Thymus (tissue), 11 donors: ENCODE results near the gene STARD10. TPM values are rescaled to one million over a fixed set of nuclear protein-coding genes. Genes with fewer than 3 reads are reported as not detected.
A peak's percentile ranks its signal among the peaks of the same experiment; 100 is the strongest.

Source experiments
- DNase-seq, 9 donors: peaks; one replicate each; pipeline ENCODE4 v3.0.0-alpha.2; 2013; ENCODE audit warnings: low spot score in 9 of 9, low read depth in 6 of 9, missing footprints in 1 of 9
- H3K27ac ChIP-seq, 2 donors: one replicate each; pipeline ENCODE4 v1.5.1; 2013; ENCODE audit warnings: control low read depth in 1 of 2, low read depth in 1 of 2, low read length in 1 of 2, mild to moderate bottlenecking in 1 of 2, moderate library complexity in 1 of 2
- H3K27me3 ChIP-seq, 2 donors: one replicate each; pipeline ENCODE4 v1.5.1; 2013; ENCODE audit warnings: low read length in 1 of 2; ENCODE audit not compliant: control insufficient read depth in 2 of 2, insufficient read depth in 1 of 2
- H3K36me3 ChIP-seq, 2 donors: one replicate each; pipeline ENCODE4 v1.5.1; 2013; ENCODE audit warnings: low read length in 1 of 2, mild to moderate bottlenecking in 1 of 2, moderate library complexity in 1 of 2; ENCODE audit not compliant: control insufficient read depth in 2 of 2, insufficient read depth in 2 of 2
- H3K4me1 ChIP-seq, 2 donors: one replicate each; pipeline ENCODE4 v1.5.1; 2013; ENCODE audit warnings: low read length in 2 of 2; ENCODE audit not compliant: control insufficient read depth in 2 of 2, insufficient read depth in 2 of 2
- H3K4me3 ChIP-seq, 2 donors: one replicate each; pipeline ENCODE4 v1.5.1; 2013; ENCODE audit warnings: low read length in 2 of 2, control low read depth in 1 of 2, mild to moderate bottlenecking in 1 of 2
- H3K9me3 ChIP-seq, 2 donors: one replicate each; pipeline ENCODE4 v1.5.1; 2013; ENCODE audit warnings: low read length in 1 of 2, mild to moderate bottlenecking in 1 of 2; ENCODE audit not compliant: control insufficient read depth in 2 of 2, insufficient read depth in 1 of 2
- WGBS: extraction: QIAGEN DNeasy Blood & Tissue Kit; methylation state at CpG from one replicate; pipeline ENCODE4 v1.1.7; 2013; 5-methylcytosine and 5-hydroxymethylcytosine counted together
- polyA plus RNA-seq: library from polyadenylated mRNA; stranded (reverse); fragments of 200-250 nt; gene quantifications from one replicate; pipeline ENCODE4 v1.2.3, GENCODE V29; 2013
- total RNA-seq: library from RNA; stranded (reverse); fragments of 120-200 nt; gene quantifications from one replicate; pipeline ENCODE4 v1.2.4, GENCODE V29; 2013
- donor health status: healthy.

The STARD10 gene
- total and polyA plus RNA-seq, 2 donors = 39.7 to 41.5 TPM

GRCh38 chr11:72780296-72781062 is 13.4 kb downstream of the STARD10 start:
- no peaks in the 10 kb centered on the region for H3K9me3 ChIP-seq
- H3K27me3 ChIP-seq = peaks cover 2 to 27% of the 10 kb centered on the region in 2 donors
- H3K27ac ChIP-seq = no peak overlapping the region
- no peak for DNase-seq
- 98% methylated on average over 10 of the region's 10 CpGs for WGBS
- peaks cover 6 to 10% of the 10 kb centered on the region in 2 donors for H3K4me1 ChIP-seq
- peak overlapping the region; percentile 27 to 72 for H3K4me3 ChIP-seq
- no peaks in the 10 kb centered on the region for H3K36me3 ChIP-seq

- Histone ChIP-seq H3K27me3 (peaks cover 2 to 27% of the 10 kb centered on the region in 2 donors), H3K27ac (no peak overlapping the region), H3K4me3 (no peak overlapping the region), H3K36me3 (no peaks in the 10 kb centered on the region), H3K4me1 (peaks cover 6 to 10% of the 10 kb centered on the region in 2 donors), H3K9me3 (no peaks in the 10 kb centered on the region)
- 95% methylated on average over 4 of the region's 4 CpGs for WGBS
- DNase-seq = no peak
Observed at GRCh38 chr11:72779495-72780128, 14.2 kb downstream of the STARD10 start.

- 97% methylated on average over 7 of the region's 7 CpGs for WGBS
- no peak overlapping the region for H3K27ac ChIP-seq
- H3K27me3 ChIP-seq = peaks cover 2 to 27% of the 10 kb centered on the region in 2 donors
- H3K36me3 ChIP-seq = no peaks in the 10 kb centered on the region
- no peaks in the 10 kb centered on the region for H3K9me3 ChIP-seq
- peaks cover 6 to 10% of the 10 kb centered on the region in 2 donors for H3K4me1 ChIP-seq
- no peak for DNase-seq
- no peak overlapping the region for H3K4me3 ChIP-seq
Observed at GRCh38 chr11:72778535-72779494, 15.0 kb downstream of the STARD10 start.

- DNase-seq = no peak
- WGBS = 98% methylated on average over 5 of the region's 5 CpGs
- H3K27ac ChIP-seq = no peak overlapping the region
Observed at GRCh38 chr11:72777755-72778278, 16.0 kb downstream of the STARD10 start.

GRCh38 chr11:72776844-72777754 is 16.7 kb downstream of the STARD10 start:
- DNase-seq = no peak
- Histone ChIP-seq H3K27ac (no peak overlapping the region), H3K27me3 (peaks cover 2 to 21% of the 10 kb centered on the region in 2 donors), H3K36me3 (no peaks in the 10 kb centered on the region), H3K4me3 (no peak overlapping the region), H3K9me3 (no peaks in the 10 kb centered on the region), H3K4me1 (peaks cover 3 to 20% of the 10 kb centered on the region in 2 donors)
- WGBS = 93% methylated on average over 7 of the region's 7 CpGs

More at GRCh38 chr11:72777755-72778278, 16.0 kb downstream of the STARD10 start:
- H3K4me3 ChIP-seq = no peak overlapping the region
- H3K36me3 ChIP-seq = no peaks in the 10 kb centered on the region
- H3K4me1 ChIP-seq = peaks cover 6 to 20% of the 10 kb centered on the region in 2 donors
- H3K27me3 ChIP-seq = peaks cover 2 to 27% of the 10 kb centered on the region in 2 donors
- no peaks in the 10 kb centered on the region for H3K9me3 ChIP-seq

GRCh38 chr11:72776117-72776843 is 17.6 kb downstream of the STARD10 start:
- Histone ChIP-seq H3K4me3 (no peak overlapping the region), H3K27ac (no peak overlapping the region), H3K27me3 (peaks cover 2 to 17% of the 10 kb centered on the region in 2 donors), H3K4me1 (peaks cover 0 to 17% of the 10 kb centered on the region in 2 donors), H3K36me3 (no peaks in the 10 kb centered on the region), H3K9me3 (peaks cover 0 to 2% of the 10 kb centered on the region in 2 donors)
- DNase-seq = no peak
- 96% methylated on average over 9 of the region's 9 CpGs for WGBS

GRCh38 chr11:72775288-72776110 is 18.3 kb downstream of the STARD10 start:
- WGBS = 97% methylated on average over 7 of the region's 7 CpGs
- H3K4me1 ChIP-seq = peaks cover 0 to 15% of the 10 kb centered on the region in 2 donors

More at GRCh38 chr11:72775288-72776110, 18.3 kb downstream of the STARD10 start:
- Histone ChIP-seq H3K36me3 (no peaks in the 10 kb centered on the region), H3K4me3 (no peak overlapping the region), H3K27me3 (peaks cover 0 to 9% of the 10 kb centered on the region in 2 donors), H3K9me3 (peaks cover 0 to 2% of the 10 kb centered on the region in 2 donors), H3K27ac (no peak overlapping the region)
- no peak for DNase-seq
